HFFc6 (cell line): Measurements from ENCODE around the gene MYPN. TPM values are rescaled to one million over a fixed set of nuclear protein-coding genes. Genes with fewer than 3 reads are reported as not detected.
A peak's percentile ranks its signal among the peaks of the same experiment; 100 is the strongest.
"Not testable (repeated sequence)": the region's sequence is repeated elsewhere in the genome, so short reads cannot be mapped to it uniquely, and the experiment has no call there.

Experiments used
- DNase-seq: peaks from one replicate; pipeline ENCODE4 v3.0.0-alpha.2; 2018
- H3K27ac Mint-ChIP-seq: 2 replicates; pipeline ENCODE4 v1.8.0; 2020; ENCODE audit warnings: mild to moderate bottlenecking, mixed read lengths
- H3K27me3 Mint-ChIP-seq: 2 replicates; pipeline ENCODE4 v1.8.0; 2021; ENCODE audit warnings: mild to moderate bottlenecking, moderate library complexity, mixed read lengths; ENCODE audit not compliant: insufficient read depth
- H3K36me3 Mint-ChIP-seq: 2 replicates; pipeline ENCODE4 v1.8.0; 2021; ENCODE audit warnings: low read depth, mixed read lengths
- H3K4me1 Mint-ChIP-seq: 2 replicates; pipeline ENCODE4 v1.8.0; 2020; ENCODE audit warnings: low read depth, mixed read lengths
- H3K4me3 Mint-ChIP-seq: 2 replicates; pipeline ENCODE4 v1.8.0; 2020; ENCODE audit warnings: mild to moderate bottlenecking, moderate library complexity, mixed read lengths
- H3K9me3 Mint-ChIP-seq: 2 replicates; pipeline ENCODE4 v1.8.0; 2020; ENCODE audit warnings: mild to moderate bottlenecking, mixed read lengths
- total RNA-seq, 6 experiments: library from RNA; stranded (reverse); fragmentation: NEBNext Ultra II Directional; extraction: Animal tissue kit (Norgen Biotek cat#: 25700); gene quantifications; 2 replicates in 1 of 6; 3 replicates in 5 of 6; pipeline ENCODE4 v1.2.3, GENCODE V29; 2021
- TF ChIP-seq, protein P1 (sequence below): fragments of 200-600 bp; sonication (generic); IDR thresholded peaks from 2 replicates; pipeline ENCODE4 v1.5.0; 2021; ENCODE audit warnings: antibody characterized with exemption, mild to moderate bottlenecking

MYPN gene
- total RNA-seq, 6 experiments from 2014 or later: 70.3 to 89.1 (median 80.1) TPM

DNA sequence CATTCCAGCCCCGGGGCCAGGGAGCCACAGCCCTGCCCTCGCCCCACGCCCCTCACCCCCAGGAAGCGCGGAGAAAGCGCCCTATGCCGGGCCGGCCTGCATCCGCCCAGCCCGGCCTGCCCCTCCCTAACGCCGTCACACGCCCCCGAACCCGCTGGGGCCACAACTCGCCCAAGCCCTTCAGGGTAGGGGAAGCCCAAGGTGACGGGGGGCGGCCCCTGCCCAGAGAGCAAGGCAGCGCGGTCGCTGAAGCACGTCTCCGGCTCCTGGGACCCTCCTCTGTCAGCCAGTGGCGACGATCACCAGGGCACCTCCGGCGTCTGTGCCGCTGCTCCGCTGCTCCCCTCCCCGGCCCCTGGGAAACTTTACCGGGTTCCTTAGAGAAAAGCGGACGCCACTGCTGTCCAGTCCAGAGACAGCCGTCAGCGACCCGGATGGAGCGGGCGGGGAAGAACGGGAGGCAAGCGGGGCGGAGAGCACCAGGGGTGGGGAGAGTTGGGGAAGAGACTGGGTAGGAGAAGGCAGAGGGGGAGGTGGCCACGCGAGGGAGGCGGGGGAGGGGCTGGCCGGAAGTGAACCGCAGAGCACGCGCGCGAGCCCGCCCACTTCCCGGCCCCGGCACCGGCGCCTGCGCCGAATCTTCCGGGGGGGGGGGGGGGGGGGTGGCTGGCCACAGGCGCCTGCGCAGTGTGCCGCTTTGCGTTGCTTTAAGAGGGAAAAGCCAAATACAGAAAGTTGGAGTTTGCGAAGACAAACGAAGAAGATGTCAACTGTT is 34.3 kb upstream of the MYPN start, which contains the start of gene HERC4:
TSS of gene HERC4 (minus strand) at position 509 of the 775 bp plus-strand sequence. CDS start 2,175 bp downstream, outside the sequence.
- peaks cover 28% of the 10 kb centered on the region for H3K4me1 Mint-ChIP-seq
- no peaks in the 10 kb centered on the region for H3K9me3 Mint-ChIP-seq
- peak within 1 kb of the TSS; percentile 99 for H3K4me3 Mint-ChIP-seq
- peaks cover 43% of the 10 kb centered on the region for H3K36me3 Mint-ChIP-seq
- H3K27me3 Mint-ChIP-seq: peaks cover 11% of the 10 kb centered on the region; the same call in 1 of the 2 replicates
- TF ChIP-seq, protein P1, sequence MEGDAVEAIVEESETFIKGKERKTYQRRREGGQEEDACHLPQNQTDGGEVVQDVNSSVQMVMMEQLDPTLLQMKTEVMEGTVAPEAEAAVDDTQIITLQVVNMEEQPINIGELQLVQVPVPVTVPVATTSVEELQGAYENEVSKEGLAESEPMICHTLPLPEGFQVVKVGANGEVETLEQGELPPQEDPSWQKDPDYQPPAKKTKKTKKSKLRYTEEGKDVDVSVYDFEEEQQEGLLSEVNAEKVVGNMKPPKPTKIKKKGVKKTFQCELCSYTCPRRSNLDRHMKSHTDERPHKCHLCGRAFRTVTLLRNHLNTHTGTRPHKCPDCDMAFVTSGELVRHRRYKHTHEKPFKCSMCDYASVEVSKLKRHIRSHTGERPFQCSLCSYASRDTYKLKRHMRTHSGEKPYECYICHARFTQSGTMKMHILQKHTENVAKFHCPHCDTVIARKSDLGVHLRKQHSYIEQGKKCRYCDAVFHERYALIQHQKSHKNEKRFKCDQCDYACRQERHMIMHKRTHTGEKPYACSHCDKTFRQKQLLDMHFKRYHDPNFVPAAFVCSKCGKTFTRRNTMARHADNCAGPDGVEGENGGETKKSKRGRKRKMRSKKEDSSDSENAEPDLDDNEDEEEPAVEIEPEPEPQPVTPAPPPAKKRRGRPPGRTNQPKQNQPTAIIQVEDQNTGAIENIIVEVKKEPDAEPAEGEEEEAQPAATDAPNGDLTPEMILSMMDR: no peak
- DNase-seq: peak; percentile 93
- H3K27ac Mint-ChIP-seq: peak within 1 kb of the TSS; percentile 98

- H3K36me3 Mint-ChIP-seq: peaks cover 41% of the 10 kb centered on the region
- H3K4me1 Mint-ChIP-seq: peaks cover 29% of the 10 kb centered on the region
- H3K27me3 Mint-ChIP-seq: peaks cover 11% of the 10 kb centered on the region; the same call in 1 of the 2 replicates
- DNase-seq: no peak
- H3K27ac Mint-ChIP-seq: peak overlapping the region; percentile 68
- TF ChIP-seq, protein P1: no peak
- peak overlapping the region; percentile 99 for H3K4me3 Mint-ChIP-seq
- no peaks in the 10 kb centered on the region for H3K9me3 Mint-ChIP-seq
Observed at GRCh38 chr10:68075550-68076004, 33.7 kb upstream of the MYPN start.

DNA sequence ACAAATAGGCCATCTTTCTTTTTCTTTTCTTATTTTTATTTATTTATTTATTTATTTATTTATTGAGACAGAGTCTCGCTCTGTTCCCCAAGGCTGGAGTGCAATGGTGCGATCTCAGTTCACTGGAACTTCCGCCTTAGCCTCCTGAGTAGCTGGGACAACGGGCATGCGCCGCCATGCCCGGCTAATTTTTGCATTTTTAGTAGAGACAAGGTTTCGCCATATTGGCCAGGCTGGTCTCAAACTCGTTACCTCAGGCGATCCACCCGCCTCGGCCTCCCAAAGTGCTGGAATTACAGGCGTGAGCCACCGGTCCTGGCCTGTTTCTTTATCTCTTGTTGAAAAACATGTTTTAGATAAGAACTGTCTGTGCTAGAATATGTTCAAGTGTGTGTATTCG is 33.2 kb upstream of the MYPN start:
- H3K4me1 Mint-ChIP-seq: peaks cover 29% of the 10 kb centered on the region
- peaks cover 11% of the 10 kb centered on the region; the same call in 1 of the 2 replicates for H3K27me3 Mint-ChIP-seq
- not testable (repeated sequence) for H3K9me3 Mint-ChIP-seq, H3K4me3 Mint-ChIP-seq, H3K27ac Mint-ChIP-seq, DNase-seq
- H3K36me3 Mint-ChIP-seq: peaks cover 35% of the 10 kb centered on the region

DNA sequence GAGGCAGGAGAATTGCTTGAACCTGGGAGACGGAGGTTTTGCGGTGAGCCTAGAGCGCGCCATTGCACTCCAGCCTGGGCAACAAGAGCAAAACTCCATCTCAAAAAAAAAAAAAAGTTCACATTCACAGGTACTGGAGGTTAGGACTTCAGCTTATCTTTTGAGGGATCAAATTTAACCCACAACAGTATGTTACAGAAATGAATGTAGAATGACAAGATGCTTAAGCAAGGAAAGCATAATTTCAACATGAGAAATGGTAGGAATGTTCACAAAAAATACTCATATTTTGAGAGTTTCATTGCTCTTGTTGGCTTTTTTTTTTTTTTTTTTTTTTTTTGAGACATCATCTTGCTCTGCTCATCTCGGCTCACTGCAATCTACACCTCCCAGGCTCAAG is 32.3 kb upstream of the MYPN start:
- H3K27me3 Mint-ChIP-seq: peaks cover 11% of the 10 kb centered on the region; the same call in 1 of the 2 replicates
- H3K4me1 Mint-ChIP-seq: peaks cover 32% of the 10 kb centered on the region
- no peak overlapping the region for H3K27ac Mint-ChIP-seq
- DNase-seq: no peak
- TF ChIP-seq, protein P1: no peak
- no peak overlapping the region for H3K4me3 Mint-ChIP-seq
- H3K36me3 Mint-ChIP-seq: peaks cover 26% of the 10 kb centered on the region
- no peaks in the 10 kb centered on the region for H3K9me3 Mint-ChIP-seq

DNA sequence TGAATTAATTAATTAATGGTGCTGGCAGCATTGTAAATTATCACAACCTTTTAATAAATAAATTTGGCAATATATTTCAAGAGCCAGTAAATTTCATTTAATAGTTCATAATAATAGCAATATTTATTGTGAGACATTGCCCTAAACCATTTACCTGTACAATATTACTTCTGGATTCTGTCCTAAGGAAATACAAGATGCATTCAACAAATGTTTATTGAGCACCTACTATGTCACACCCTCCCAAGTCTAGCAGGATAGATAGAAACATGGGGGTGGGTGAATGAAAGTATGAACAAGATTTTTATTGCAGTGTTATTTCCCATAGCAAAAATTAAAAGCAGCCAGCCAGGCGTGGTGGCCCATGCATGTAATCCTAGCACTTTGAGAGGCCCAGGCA is 29.9 kb upstream of the MYPN start:
- H3K4me1 Mint-ChIP-seq: peaks cover 53% of the 10 kb centered on the region
- DNase-seq: no peak
- TF ChIP-seq, protein P1: no peak
- H3K4me3 Mint-ChIP-seq: no peak overlapping the region
- no peaks in the 10 kb centered on the region for H3K9me3 Mint-ChIP-seq
- H3K36me3 Mint-ChIP-seq: peaks cover 2% of the 10 kb centered on the region
- peaks cover 1% of the 10 kb centered on the region; the same call in 1 of the 2 replicates for H3K27me3 Mint-ChIP-seq
- H3K27ac Mint-ChIP-seq: no peak overlapping the region

DNA sequence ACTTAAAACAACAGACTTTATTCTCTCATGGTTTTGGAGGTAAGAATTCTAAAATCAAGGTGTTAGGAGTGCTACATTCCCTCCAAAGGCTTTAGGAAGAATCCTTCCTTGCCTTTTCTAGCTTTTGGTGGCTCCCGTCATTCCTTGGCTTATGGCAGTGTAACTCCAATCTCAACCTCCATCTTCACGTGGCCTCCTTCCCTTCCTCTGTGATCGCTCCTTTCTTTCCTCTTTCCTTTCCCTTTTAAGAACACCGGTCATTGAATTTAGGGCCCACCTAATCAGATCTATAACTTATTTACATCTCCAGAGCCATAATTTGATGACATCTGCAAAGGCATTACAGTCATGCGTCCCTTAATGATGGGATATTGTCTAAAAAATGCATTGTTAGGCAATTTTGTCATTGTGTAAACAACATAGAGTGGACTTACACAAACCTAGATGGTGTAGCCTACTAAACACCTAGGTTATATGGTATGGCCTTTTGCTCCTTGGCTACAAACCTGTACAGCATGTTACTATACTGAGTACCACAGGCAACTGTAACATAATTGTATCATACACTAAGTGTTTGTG is 28.3 kb upstream of the MYPN start:
- Mint-ChIP-seq H3K27ac (peak overlapping the region; percentile 44), H3K4me1 (peaks cover 57% of the 10 kb centered on the region), H3K9me3 (no peaks in the 10 kb centered on the region), H3K36me3 (no peaks in the 10 kb centered on the region), H3K4me3 (no peak overlapping the region), H3K27me3 (no peaks in the 10 kb centered on the region; the same call in 1 of the 2 replicates)
- TF ChIP-seq, protein P1: no peak
- DNase-seq: no peak
